Hepatocyte (in vitro differentiated cells): ENCODE measurements around the gene ASTN2. TPM values are rescaled to one million over a fixed set of nuclear protein-coding genes. Genes with fewer than 3 reads are reported as not detected.

ENCODE experiments used
- DNase-seq: peaks from one replicate; pipeline ENCODE4 v3.0.0-alpha.2; 2016; ENCODE audit warnings: low spot score
- H2AFZ ChIP-seq: fragments of 200-600 bp; sonication (generic); 2 replicates; pipeline ENCODE4 v1.6.0; 2016; ENCODE audit warnings: antibody characterized with exemption, mild to moderate bottlenecking
- H3K27ac ChIP-seq: fragments of 200-600 bp; sonication (generic); 2 replicates; pipeline ENCODE4 v1.5.1; 2016; ENCODE audit warnings: mild to moderate bottlenecking
- H3K27me3 ChIP-seq: fragments of 200-600 bp; sonication (generic); 2 replicates; pipeline ENCODE4 v1.6.1; 2016
- H3K36me3 ChIP-seq: fragments of 200-600 bp; sonication (generic); replicated peaks from 2 replicates; pipeline ENCODE4 v1.5.1; 2016; ENCODE audit warnings: low read depth; ENCODE audit not compliant: insufficient read depth
- H3K4me1 ChIP-seq: fragments of 200-600 bp; sonication (generic); 2 replicates; pipeline ENCODE4 v1.5.1; 2016; ENCODE audit warnings: mild to moderate bottlenecking, moderate library complexity; ENCODE audit not compliant: insufficient read depth
- H3K4me2 ChIP-seq: fragments of 200-600 bp; sonication (generic); 2 replicates; pipeline ENCODE4 v1.6.0; 2016
- H3K4me3 ChIP-seq: fragments of 200-600 bp; sonication (generic); 2 replicates; pipeline ENCODE4 v1.5.1; 2016; ENCODE audit warnings: mild to moderate bottlenecking
- H3K79me2 ChIP-seq: fragments of 200-600 bp; sonication (generic); 2 replicates; pipeline ENCODE4 v1.6.0; 2017; ENCODE audit warnings: mild to moderate bottlenecking
- H3K9me2 ChIP-seq: fragments of 200-600 bp; sonication (generic); replicated peaks from 2 replicates; pipeline ENCODE4 v1.6.0; 2017; ENCODE audit warnings: mild to moderate bottlenecking; ENCODE audit not compliant: insufficient read depth
- H3K9me3 ChIP-seq: fragments of 200-600 bp; sonication (generic); 2 replicates; pipeline ENCODE4 v1.5.1; 2016; ENCODE audit warnings: low read depth, mild to moderate bottlenecking
- H4K20me1 ChIP-seq: fragments of 200-600 bp; sonication (generic); 2 replicates; pipeline ENCODE4 v1.6.0; 2016; ENCODE audit warnings: mild to moderate bottlenecking; ENCODE audit not compliant: insufficient read depth, poor library complexity, severe bottlenecking
- CTCF ChIP-seq: fragments of 200-600 bp; sonication (generic); IDR thresholded peaks from 2 replicates; pipeline ENCODE4 v1.5.1; 2016; ENCODE audit warnings: antibody characterized with exemption, mild to moderate bottlenecking; ENCODE audit not compliant: poor library complexity
- EZH2 ChIP-seq: fragments of 200-600 bp; sonication (generic); IDR thresholded peaks from 2 replicates; pipeline ENCODE4 v1.6.1; 2016; ENCODE audit warnings: antibody characterized with exemption, mild to moderate bottlenecking, borderline replicate concordance
- EZH2phosphoT487 ChIP-seq: fragments of 200-600 bp; sonication (generic); IDR thresholded peaks from one replicate; pipeline ENCODE4 v1.6.1; 2018; ENCODE audit warnings: antibody characterized with exemption, mild to moderate bottlenecking, low read depth, moderate library complexity; ENCODE audit not compliant: unreplicated experiment, severe bottlenecking
- WGBS: methylation state at CpG from one replicate; pipeline ENCODE4 v1.1.6; 2016; ENCODE audit warnings: low lambda C conversion rate; ENCODE audit errors: missing lambda C conversion rate; 5-methylcytosine and 5-hydroxymethylcytosine counted together
- polyA plus RNA-seq: library from polyadenylated mRNA; unstranded; fragments of >200 nt; fragmentation: Nextera tagmentation; extraction: Ambion mirVana; gene quantifications from 2 replicates; pipeline ENCODE4 v1.2.1, GENCODE V29; 2016
- total RNA-seq: library from RNA; depleted of rRNA; stranded (reverse); fragments of >200 nt; gene quantifications from 2 replicates; pipeline ENCODE4 v1.2.3, GENCODE V29; 2014

Gene ASTN2
- total and polyA plus RNA-seq, 2 experiments from 2014 or later: 6.4 to 8.4 TPM

- 91% methylated on average over 5 of the region's 5 CpGs for WGBS
- Histone ChIP-seq H3K4me3 (no peak overlapping the region), H2AFZ (no peak overlapping the region), H3K36me3 (no peaks in the 10 kb centered on the region), H3K4me2 (no peak overlapping the region), H3K27ac (no peak overlapping the region), H3K4me1 (peaks cover 3% of the 10 kb centered on the region), H3K9me3 (no peaks in the 10 kb centered on the region), H3K27me3 (no peaks in the 10 kb centered on the region), H3K79me2 (no peaks in the 10 kb centered on the region), H4K20me1 (no peaks in the 10 kb centered on the region), H3K9me2 (no peaks in the 10 kb centered on the region)
- TF ChIP-seq EZH2phosphoT487 (no peak), CTCF (no peak), EZH2 (no peak)
- no peak for DNase-seq
These were observed 992.5 kb downstream of the ASTN2 start for GRCh38 chr9:116422119-116422979.

DNA sequence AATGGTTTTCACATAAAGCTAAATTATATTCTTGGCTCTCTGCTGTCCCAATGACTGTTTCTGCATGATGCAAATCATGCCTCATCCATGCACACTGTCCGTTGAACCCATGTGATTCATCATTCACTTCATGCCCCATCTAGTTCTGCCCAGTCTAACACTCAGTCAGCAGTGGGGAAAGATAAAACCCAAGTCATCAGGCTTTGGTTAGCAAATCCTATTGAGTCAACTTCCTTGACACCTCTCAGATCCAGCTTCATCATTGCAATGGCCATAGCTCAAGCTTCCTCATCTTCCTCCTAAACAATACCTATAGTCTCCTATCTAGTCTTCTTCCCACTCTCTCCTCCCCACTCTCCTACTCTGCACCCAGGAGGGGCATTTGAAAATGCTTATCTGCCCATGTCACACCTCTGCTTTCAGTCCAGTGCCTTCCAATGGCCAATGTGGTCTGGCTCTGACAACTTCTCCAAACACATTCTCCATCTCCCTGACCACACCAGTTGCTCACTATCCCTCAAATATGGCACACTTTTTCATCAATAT, 993.8 kb downstream of the ASTN2 start:
- H3K27ac ChIP-seq: no peak overlapping the region
- no peaks in the 10 kb centered on the region for H3K9me2 ChIP-seq
- peaks cover 3% of the 10 kb centered on the region for H3K4me1 ChIP-seq
- WGBS: 94% methylated on average over 1 of the region's 1 CpG
- DNase-seq: no peak
- H2AFZ ChIP-seq: no peak overlapping the region
- H3K79me2 ChIP-seq: no peaks in the 10 kb centered on the region
- H3K4me2 ChIP-seq: no peak overlapping the region
- H3K9me3 ChIP-seq: no peaks in the 10 kb centered on the region
- no peak overlapping the region for H3K4me3 ChIP-seq
- H4K20me1 ChIP-seq: no peaks in the 10 kb centered on the region
- TF ChIP-seq CTCF (no peak), EZH2phosphoT487 (no peak), EZH2 (no peak)
- H3K27me3 ChIP-seq: no peaks in the 10 kb centered on the region
- no peaks in the 10 kb centered on the region for H3K36me3 ChIP-seq

GRCh38 chr9:116419181-116419580, 995.7 kb downstream of the ASTN2 start:
- no peaks in the 10 kb centered on the region for H3K9me3 ChIP-seq

More at GRCh38 chr9:116419181-116419580, 995.7 kb downstream of the ASTN2 start:
- no peak overlapping the region for H3K4me2 ChIP-seq
- no peaks in the 10 kb centered on the region for H3K79me2 ChIP-seq
- H3K27me3 ChIP-seq: no peaks in the 10 kb centered on the region
- H3K36me3 ChIP-seq: no peaks in the 10 kb centered on the region
- no peak overlapping the region for H3K4me3 ChIP-seq
- no peak overlapping the region for H2AFZ ChIP-seq
- no peak overlapping the region for H3K27ac ChIP-seq
- 61% methylated on average over 3 of the region's 3 CpGs for WGBS
- no peak for DNase-seq
- H3K4me1 ChIP-seq: peaks cover 3% of the 10 kb centered on the region
- TF ChIP-seq EZH2: no peak
- no peak for TF ChIP-seq EZH2phosphoT487
- no peak for TF ChIP-seq CTCF
- no peaks in the 10 kb centered on the region for H4K20me1 ChIP-seq
- no peaks in the 10 kb centered on the region for H3K9me2 ChIP-seq
